NCI-H774 (cell line): ENCODE measurements around the gene COMTD1.

Experiments
- DNase-seq: peaks from one replicate; lab custom pipeline; 2025; lab: John Stamatoyannopoulos, UW

COMTD1 gene

GRCh38 chr10:75245354-75246250, 9.8 kb upstream of the COMTD1 start:
- DNase-seq, result no peak

DNA sequence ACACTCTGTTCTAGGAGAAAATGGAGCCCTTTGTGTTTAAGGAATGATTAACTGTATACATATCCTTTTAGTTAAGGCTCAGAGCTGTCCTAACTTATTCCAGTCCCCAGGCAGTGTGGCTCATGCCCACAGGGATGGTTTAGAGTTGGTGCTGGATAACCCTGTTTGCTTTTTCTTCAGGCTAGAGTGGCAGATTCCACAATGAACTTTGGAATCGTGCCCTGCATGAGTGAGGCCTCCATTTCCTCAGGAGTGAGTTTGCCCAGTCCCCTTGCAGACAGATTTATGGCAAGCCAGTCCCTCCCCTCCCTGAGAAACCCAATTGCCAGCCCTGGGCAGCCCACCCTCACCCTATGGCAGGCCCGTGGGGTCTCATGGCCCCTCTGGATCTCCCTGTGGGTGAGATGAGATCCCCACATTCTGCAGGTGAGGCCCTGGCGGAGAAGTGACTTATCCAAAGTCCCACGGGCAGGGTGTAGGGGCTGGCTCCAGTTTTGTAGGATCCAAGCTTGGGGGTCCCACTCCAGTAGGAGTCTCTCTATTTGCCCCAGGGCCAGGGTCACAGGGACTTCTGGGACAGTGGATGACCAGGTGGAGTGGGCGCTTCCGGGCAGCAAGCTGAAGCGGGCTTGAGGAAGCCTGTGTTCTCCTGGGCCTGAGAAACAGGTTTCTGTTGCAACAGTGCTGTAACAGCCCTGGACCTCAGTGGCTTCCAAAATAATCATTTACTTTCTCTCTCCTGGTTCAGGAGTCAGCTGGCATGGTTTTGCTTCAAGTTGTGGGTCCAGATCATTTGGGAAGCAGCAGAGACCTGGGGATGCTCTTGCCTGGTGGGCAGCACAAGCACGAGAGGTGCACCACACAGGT, 9.0 kb upstream of the COMTD1 start:
- no peak for DNase-seq

GRCh38 chr10:75243426-75243825, 7.7 kb upstream of the COMTD1 start:
- DNase-seq, result no peak

DNA sequence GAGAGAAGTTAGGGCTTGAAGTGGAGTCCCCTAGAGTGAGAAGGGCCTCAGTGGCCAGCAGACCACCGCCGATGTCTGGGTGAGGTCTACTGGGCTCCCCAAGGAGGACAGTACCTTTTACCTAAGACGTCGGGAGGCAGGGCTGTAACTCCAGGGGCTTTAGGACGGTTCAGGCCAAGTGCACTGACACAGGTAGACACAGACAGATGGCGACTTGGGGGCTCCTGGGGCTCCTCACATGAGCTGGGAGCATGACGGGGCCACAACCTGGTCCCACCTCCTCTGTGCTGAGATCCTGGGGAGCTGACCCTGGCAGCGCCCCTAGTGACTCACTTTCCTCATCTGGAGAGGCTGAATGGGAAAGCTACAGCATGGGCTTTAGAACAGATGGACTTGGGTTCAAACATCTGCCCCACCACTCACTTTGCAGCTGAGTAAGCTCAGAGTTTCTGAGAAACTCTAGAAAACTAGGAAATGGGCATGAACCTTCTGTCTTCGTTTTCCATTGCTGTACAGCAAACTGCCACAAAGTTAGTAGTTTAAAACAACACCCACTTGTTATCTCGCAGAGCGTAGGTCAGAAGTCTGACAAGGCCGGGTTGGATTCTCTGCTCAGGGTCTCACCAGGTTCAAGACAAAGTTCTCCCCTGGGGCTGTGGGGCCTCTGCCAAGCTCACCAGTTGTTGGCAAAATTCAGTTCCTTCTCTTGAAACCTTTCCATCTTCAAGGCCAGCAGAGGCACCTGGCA, 4.7 kb upstream of the COMTD1 start:
- no peak for DNase-seq

- DNase-seq, result no peak
Measured at GRCh38 chr10:75239096-75239790, 3.5 kb upstream of the COMTD1 start.

GRCh38 chr10:75238182-75239095, 2.7 kb upstream of the COMTD1 start:
- DNase-seq, result no peak

DNA sequence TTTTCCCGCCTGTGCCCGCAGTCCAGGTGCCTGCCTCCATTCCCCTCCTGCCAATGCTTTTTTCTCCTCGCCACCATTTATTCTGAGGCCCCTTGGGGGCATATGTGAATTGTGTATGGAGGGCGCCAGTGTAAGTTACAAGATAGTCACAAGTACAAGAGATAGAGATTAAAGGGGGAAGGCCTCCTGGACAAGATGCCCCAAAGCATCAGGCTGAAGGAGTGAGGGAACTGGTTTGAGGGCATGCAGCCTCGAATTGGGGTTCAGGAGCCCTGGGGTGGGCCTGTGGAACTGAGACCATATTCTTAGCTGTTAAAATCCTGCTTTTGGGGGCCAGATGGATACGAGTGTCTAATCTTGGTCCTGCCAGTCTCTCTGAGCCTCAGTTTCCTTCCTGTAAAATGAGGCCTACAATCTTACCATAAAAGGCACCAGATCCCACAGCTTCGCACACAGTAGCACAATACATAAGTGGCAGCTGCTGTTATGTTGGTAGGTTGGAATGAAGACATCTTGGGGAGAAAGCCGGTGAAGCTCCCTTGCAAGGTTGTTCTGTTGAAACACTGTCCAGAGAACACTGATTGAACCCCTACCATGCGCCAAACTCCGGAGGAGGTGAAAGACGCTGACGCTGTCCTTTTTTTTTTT, 545 bp upstream of the COMTD1 start:
- DNase-seq, result no peak

GRCh38 chr10:75234683-75235374, 928 bp downstream of the COMTD1 start:
- no peak for DNase-seq

- peak; percentile 90 for DNase-seq
Measured at GRCh38 chr10:75234017-75234682, 1.6 kb downstream of the COMTD1 start.

- DNase-seq, result no peak
Measured at GRCh38 chr10:75233444-75234016, 2.2 kb downstream of the COMTD1 start.

DNA sequence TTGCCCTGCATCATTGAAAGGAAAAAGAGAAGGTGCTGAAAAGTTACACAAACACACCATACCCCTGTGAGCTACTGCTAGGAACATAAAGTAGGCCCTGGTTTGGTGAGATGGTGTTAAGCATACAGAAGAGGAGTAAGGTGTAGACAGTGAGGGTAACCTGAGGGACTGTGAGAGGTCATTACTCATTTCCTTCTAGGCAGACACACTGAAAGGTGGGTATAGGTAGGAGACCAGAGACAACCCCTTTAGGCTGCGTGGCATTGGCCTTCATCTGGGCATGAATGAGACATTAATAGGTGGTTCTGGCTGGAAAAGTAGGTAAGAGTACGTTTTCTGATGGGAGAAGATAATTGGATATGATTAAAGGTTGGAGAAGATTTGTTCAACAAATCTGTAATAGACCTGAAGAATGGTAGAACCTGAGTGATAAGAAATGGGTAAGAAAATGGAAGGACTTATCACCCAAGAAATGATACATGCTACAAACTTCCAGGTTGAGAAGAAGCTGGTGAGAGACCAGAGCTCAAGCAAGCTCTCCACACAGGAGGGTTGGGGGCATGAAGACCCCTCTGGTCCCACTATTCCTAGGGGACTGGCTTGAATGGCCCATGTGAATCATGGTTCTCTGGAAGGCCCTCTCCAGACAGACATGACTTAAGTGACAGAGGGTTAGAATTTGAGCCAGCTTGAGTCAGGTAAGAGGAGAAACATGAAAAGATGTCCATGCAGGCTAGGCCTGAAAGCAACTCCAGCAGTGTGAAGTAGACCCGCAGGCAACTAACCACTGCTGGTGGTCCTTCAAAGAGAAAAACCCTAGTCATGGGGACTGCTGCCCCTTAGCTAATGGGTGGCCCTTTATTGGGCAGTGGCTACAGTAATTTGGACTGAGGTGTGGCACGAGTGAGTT, 3.8 kb downstream of the COMTD1 start:
- DNase-seq, result no peak

DNA sequence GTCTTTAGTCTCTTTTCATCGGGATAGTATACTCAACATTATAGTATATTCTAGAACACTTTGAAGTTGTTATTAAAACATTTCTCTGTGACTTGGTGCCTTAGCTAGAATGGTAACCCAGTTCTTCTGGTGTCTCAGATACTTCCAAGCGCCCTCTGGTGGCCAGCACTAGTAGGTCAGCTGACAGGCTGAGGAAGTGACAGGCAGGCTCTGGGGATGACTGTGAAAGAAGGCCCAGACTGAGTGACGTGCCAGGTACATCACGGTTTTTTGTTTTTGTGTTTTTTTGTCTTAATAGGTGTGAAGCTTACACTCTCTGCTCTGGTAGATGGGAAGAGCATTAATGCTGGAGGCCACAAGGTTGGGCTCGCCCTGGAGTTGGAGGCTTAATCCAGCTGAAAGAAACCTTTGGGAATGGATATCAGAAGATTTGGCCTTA, 5.1 kb downstream of the COMTD1 start:
- peak; percentile 79 for DNase-seq

DNA sequence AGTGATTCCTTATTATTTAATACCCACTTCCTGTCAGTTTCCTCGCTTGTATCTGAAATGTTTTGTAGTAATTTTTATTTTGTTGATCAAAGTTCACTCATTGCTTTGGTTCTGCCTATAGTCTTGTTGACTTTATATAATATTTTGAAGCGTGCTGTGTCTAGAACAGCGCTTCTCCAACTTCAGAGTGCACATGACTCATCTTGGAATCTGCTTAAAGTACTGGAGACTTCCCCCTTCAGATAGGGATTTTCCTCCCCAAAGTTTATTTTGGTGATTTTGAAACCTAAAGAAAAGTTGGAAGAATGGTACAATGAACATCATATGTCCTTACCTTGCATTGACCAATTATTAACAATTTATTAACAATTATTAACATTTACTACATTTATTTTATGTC, 5.8 kb downstream of the COMTD1 start:
- DNase-seq, result no peak

GRCh38 chr10:75228834-75229233, 6.9 kb downstream of the COMTD1 start:
- DNase-seq, result no peak

GRCh38 chr10:75228278-75228677, 7.5 kb downstream of the COMTD1 start:
- no peak for DNase-seq

DNA sequence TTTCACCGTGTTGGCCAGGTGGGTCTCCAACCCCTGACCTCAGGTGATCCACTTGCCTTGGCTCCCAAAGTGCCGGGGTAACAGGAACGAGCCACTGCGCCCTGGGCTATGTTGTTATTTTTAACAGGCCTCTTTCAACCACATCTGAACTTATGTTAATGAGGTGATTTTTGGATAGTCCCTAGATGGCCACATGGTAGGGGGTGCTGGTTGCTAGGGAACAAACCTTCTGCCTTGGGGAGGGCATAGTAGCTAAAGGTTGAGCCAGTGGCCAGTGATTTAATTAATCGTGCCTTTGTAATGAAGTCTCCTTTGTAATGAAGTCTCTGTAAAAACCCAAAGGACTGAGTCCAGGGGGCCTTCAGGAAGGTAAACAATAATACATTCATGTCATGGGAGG, 9.1 kb downstream of the COMTD1 start:
- no peak for DNase-seq

DNA sequence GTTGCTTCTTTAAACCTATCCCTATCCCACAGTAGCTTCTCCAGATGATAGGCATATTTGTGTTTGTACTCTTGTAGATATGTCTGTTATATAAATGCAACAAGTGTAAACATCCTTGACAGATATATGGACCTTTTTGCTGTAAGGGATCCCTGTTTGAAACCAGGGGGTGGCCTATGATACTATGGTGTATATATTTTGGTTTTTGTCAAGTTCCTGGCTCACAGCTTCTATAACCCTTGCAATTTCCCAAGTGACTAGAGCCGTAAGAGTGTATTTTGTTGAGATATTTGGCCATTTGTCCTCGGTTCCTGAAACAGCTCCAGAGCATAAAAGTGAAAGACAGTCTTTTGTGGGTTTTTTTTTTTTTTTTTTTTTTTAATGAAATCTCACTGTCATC, 9.7 kb downstream of the COMTD1 start:
- DNase-seq, result no peak
